ENCODE results near the gene VMO1.

Gene VMO1

GRCh38 chr17:4795168-4795567 lies 9.0 kb upstream of the VMO1 start:
- TF ChIP-seq CTCF (conservative IDR thresholded peaks at IDR 0.05) = no peak
- H3K27ac ChIP-seq = peak overlapping the region; percentile 72

GRCh38 chr17:4790705-4791088 lies 4.5 kb upstream of the VMO1 start:
- TF ChIP-seq CTCF (conservative IDR thresholded peaks at IDR 0.05) = no peak
- H3K27ac ChIP-seq = peak overlapping the region; percentile 84; the same call in 1 of the 2 replicates

- peak; percentile 79 for TF ChIP-seq CTCF (conservative IDR thresholded peaks at IDR 0.05)
- peak overlapping the region; percentile 84 for H3K27ac ChIP-seq
Measured at GRCh38 chr17:4789951-4790704, 4.0 kb upstream of the VMO1 start.

GRCh38 chr17:4789701-4789950 lies 3.5 kb upstream of the VMO1 start:
- H3K27ac ChIP-seq = peak overlapping the region; percentile 84
- TF ChIP-seq CTCF (conservative IDR thresholded peaks at IDR 0.05) = no peak

GRCh38 chr17:4788807-4789700 lies 2.9 kb upstream of the VMO1 start, which contains the start of gene GLTPD2:
Gene GLTPD2, plus strand, starts transcription at chr17:4788964. Its CDS starts 48 bp downstream, at chr17:4789012.
- TF ChIP-seq CTCF (conservative IDR thresholded peaks at IDR 0.05) = no peak
- peak within 1 kb of the TSS; percentile 84 for H3K27ac ChIP-seq

GRCh38 chr17:4788159-4788806 lies 2.1 kb upstream of the VMO1 start:
- no peak overlapping the region for H3K27ac ChIP-seq
- TF ChIP-seq CTCF (conservative IDR thresholded peaks at IDR 0.05) = no peak

GRCh38 chr17:4786516-4786915 lies 352 bp upstream of the VMO1 start:
- no peak overlapping the region for H3K27ac ChIP-seq
- TF ChIP-seq CTCF (conservative IDR thresholded peaks at IDR 0.05) = no peak

All from VCaP (cell line).